ENCODE measurements around the gene IFIT5. TPM values are rescaled to one million over a fixed set of nuclear protein-coding genes. Genes with fewer than 3 reads are reported as not detected.
A peak's percentile ranks its signal among the peaks of the same experiment; 100 is the strongest.

Gene IFIT5
- total and polyA plus RNA-seq, 2 experiments from 2014 or later, result 20.7 to 25.9 TPM

DNA sequence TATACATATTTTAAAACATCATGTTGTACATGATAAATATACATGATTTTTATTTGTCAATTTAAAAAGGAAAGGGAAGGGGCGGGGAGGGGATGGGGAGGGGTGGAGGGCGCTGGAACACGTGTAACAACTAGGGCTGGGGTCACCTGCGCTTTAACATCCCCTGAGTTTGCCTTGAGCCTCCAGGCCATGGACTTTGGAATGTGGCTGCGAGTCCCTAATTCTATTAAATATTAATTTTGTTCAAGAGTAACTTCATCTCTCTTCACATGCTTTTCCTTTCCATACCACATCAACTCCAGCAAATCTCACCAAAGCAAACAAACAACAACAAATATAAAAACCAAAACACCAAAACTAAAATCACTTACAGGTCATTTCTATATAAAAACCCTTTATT, 10.6 kb downstream of the IFIT5 start:
- TF ChIP-seq EZH2phosphoT487 (IDR thresholded peaks at IDR 0.05; ENCODE audit: insufficient read depth, low read depth) (no peak), EZH2 (IDR thresholded peaks at IDR 0.05; ENCODE audit: insufficient read depth, poor library complexity, severe bottlenecking) (no peak)
- no peak for DNase-seq
- Histone ChIP-seq H2AFZ (no peak overlapping the region; the same call in 1 of the 2 replicates), H3K9ac (no peak overlapping the region), H3K79me2 (ENCODE audit: insufficient read depth) (no peaks in the 10 kb centered on the region), H3K9me3 (ENCODE audit: low read depth) (no peaks in the 10 kb centered on the region), H3K4me3 (no peak overlapping the region), H3K9me2 (ENCODE audit: insufficient read depth) (no peaks in the 10 kb centered on the region), H3K4me1 (ENCODE audit: insufficient read depth) (peaks cover 23% of the 10 kb centered on the region), H3K36me3 (ENCODE audit: low read depth) (peaks cover 4% of the 10 kb centered on the region; the same call in 1 of the 2 replicates), H4K20me1 (ENCODE audit: insufficient read depth) (no peaks in the 10 kb centered on the region), H3K27ac (no peak overlapping the region), H3K27me3 (replicated peaks; ENCODE audit: insufficient read depth) (no peaks in the 10 kb centered on the region), H3K4me2 (ENCODE audit: unreplicated experiment) (no peak overlapping the region), H3F3A (ENCODE audit: insufficient read depth) (peaks cover 7% of the 10 kb centered on the region; the same call in 1 of the 2 replicates)
- 90 to 92% methylated on average over 5 of the region's 5 CpGs for WGBS, 2 experiments (ENCODE audit: low coverage in 1 of 2, low lambda C conversion rate in 2 of 2, missing lambda C conversion rate in 2 of 2)
- in situ Hi-C loops (cut with MboI), result loop anchor here (25.0 kb wide), 1 partner anchor 287 kb away; the partner anchor contains the start of gene KIF20B

DNA sequence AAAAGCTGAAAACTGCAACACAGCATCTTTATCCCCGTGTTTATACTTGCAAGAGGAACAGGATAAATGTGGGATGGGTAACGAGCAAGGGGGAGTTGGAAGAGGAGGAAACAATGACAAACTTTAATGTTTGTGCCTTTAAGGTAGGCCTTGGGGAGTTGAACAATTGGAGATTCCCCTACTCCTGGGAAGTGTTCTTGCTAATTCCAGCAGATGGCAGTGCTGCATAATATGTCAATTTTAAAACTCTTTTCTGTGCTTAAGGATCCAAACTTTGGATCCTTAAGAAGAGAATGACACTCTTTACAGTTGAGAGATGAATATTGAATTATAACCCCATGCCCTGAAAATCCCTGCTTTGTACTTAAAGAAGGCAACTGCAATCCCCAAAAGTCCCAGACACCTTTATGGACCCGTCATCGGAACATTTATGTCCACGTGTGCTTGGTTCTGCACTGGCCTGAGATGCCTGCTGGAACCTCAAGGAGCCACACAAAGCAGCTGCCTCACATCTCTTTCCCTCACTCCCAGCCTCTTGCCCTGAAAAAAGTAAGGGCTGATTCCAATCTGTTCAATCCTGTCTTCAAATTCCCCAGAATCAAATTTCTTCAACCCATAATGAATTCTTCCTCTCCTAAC, 12.0 kb downstream of the IFIT5 start:
- no peak overlapping the region for H3K9ac ChIP-seq
- H3K4me2 ChIP-seq (ENCODE audit: unreplicated experiment), result no peak overlapping the region
- no peaks in the 10 kb centered on the region for H3K79me2 ChIP-seq (ENCODE audit: insufficient read depth)
- TF ChIP-seq EZH2phosphoT487 (IDR thresholded peaks at IDR 0.05; ENCODE audit: insufficient read depth, low read depth) (no peak), EZH2 (IDR thresholded peaks at IDR 0.05; ENCODE audit: insufficient read depth, poor library complexity, severe bottlenecking) (no peak)
- peaks cover 7% of the 10 kb centered on the region; the same call in 1 of the 2 replicates for H3F3A ChIP-seq (ENCODE audit: insufficient read depth)
- no peaks in the 10 kb centered on the region for H3K27me3 ChIP-seq (replicated peaks; ENCODE audit: insufficient read depth)
- no peaks in the 10 kb centered on the region for H4K20me1 ChIP-seq (ENCODE audit: insufficient read depth)
- no peak overlapping the region for H3K4me3 ChIP-seq
- H3K9me3 ChIP-seq (ENCODE audit: low read depth), result no peaks in the 10 kb centered on the region
- H3K27ac ChIP-seq, result no peak overlapping the region
- in situ Hi-C loops (cut with MboI), result no loop called here
- DNase-seq, result peak; percentile 74
- 0 out of 2 replicates have a peak overlapping the region, but pooled peaks have one; percentile 5 for H2AFZ ChIP-seq
- WGBS, 2 experiments (ENCODE audit: low coverage in 1 of 2, low lambda C conversion rate in 2 of 2, missing lambda C conversion rate in 2 of 2), result 52 to 56% methylated on average over 5 of the region's 5 CpGs
- H3K9me2 ChIP-seq (ENCODE audit: insufficient read depth), result no peaks in the 10 kb centered on the region
- no peaks in the 10 kb centered on the region for H3K36me3 ChIP-seq (ENCODE audit: low read depth)
- peaks cover 23% of the 10 kb centered on the region for H3K4me1 ChIP-seq (ENCODE audit: insufficient read depth)

DNA sequence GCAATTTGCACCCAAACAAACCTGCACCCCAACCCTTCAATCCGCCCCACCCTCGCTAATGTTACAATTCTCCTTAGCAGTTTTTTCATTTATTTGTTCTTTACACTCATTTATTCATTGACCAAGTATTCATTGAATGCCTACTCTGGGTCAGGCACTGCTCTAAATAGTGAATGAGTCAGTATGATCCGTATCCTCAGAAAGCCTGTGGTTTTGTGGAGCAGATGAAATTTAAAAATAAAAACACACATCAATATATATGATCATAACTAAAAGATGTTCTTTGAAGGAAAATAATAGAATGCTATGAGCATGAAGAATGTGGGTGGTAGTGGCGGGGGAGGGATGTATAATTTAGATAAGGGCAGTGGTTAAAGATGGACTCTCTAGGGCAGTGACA, 13.3 kb downstream of the IFIT5 start:
- Histone ChIP-seq H3K4me2 (ENCODE audit: unreplicated experiment) (peak overlapping the region; percentile 83), H3K4me1 (ENCODE audit: insufficient read depth) (peaks cover 33% of the 10 kb centered on the region), H3K9ac (no peak overlapping the region), H3K9me2 (ENCODE audit: insufficient read depth) (no peaks in the 10 kb centered on the region), H3K4me3 (peak overlapping the region; percentile 24; the same call in 1 of the 2 replicates), H3K27ac (no peak overlapping the region), H3F3A (ENCODE audit: insufficient read depth) (peaks cover 7% of the 10 kb centered on the region; the same call in 1 of the 2 replicates), H3K9me3 (ENCODE audit: low read depth) (no peaks in the 10 kb centered on the region), H3K79me2 (ENCODE audit: insufficient read depth) (no peaks in the 10 kb centered on the region), H3K27me3 (replicated peaks; ENCODE audit: insufficient read depth) (no peaks in the 10 kb centered on the region), H4K20me1 (ENCODE audit: insufficient read depth) (no peaks in the 10 kb centered on the region), H3K36me3 (ENCODE audit: low read depth) (no peaks in the 10 kb centered on the region), H2AFZ (no peak overlapping the region)
- WGBS, 2 experiments (ENCODE audit: low coverage in 1 of 2, low lambda C conversion rate in 2 of 2, missing lambda C conversion rate in 2 of 2), result 8 to 10% methylated on average over 4 of the region's 4 CpGs
- TF ChIP-seq EZH2phosphoT487 (IDR thresholded peaks at IDR 0.05; ENCODE audit: insufficient read depth, low read depth), result no peak
- no peak for TF ChIP-seq EZH2 (IDR thresholded peaks at IDR 0.05; ENCODE audit: insufficient read depth, poor library complexity, severe bottlenecking)
- peak; percentile 87 for DNase-seq
- in situ Hi-C loops (cut with MboI), result no loop called here

DNA sequence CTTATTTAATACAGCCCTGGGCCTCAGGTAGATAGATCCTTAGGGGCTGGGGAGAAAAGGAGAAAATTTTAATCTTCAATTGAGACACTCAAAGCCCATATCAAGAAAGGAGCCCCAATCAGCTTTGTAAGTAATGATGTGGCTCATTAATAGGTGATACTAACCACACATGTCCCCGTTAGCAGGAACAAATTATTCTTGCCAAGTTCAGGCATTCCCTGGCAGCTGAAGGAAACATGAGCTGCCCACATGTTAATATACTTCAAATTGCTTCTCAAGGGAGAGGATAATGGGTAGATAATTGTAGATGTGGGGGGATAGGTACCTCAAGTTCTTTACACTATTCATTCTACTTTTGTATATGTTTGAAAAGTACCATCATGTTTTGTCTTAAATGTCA, 14.5 kb downstream of the IFIT5 start:
- Histone ChIP-seq H3K27me3 (replicated peaks; ENCODE audit: insufficient read depth) (no peaks in the 10 kb centered on the region), H2AFZ (no peak overlapping the region), H3K4me1 (ENCODE audit: insufficient read depth) (peaks cover 33% of the 10 kb centered on the region), H3K9me3 (ENCODE audit: low read depth) (no peaks in the 10 kb centered on the region), H3K9ac (no peak overlapping the region), H3K4me3 (no peak overlapping the region), H3K4me2 (ENCODE audit: unreplicated experiment) (no peak overlapping the region), H3K79me2 (ENCODE audit: insufficient read depth) (no peaks in the 10 kb centered on the region), H3K9me2 (ENCODE audit: insufficient read depth) (no peaks in the 10 kb centered on the region), H3F3A (ENCODE audit: insufficient read depth) (peaks cover 7% of the 10 kb centered on the region; the same call in 1 of the 2 replicates), H3K36me3 (ENCODE audit: low read depth) (no peaks in the 10 kb centered on the region), H3K27ac (no peak overlapping the region), H4K20me1 (ENCODE audit: insufficient read depth) (no peaks in the 10 kb centered on the region)
- in situ Hi-C loops (cut with MboI), result no loop called here
- 87 to 93% methylated on average over 1 of the region's 1 CpG for WGBS, 2 experiments (ENCODE audit: low coverage in 1 of 2, low lambda C conversion rate in 2 of 2, missing lambda C conversion rate in 2 of 2)
- DNase-seq, result no peak
- no peak for TF ChIP-seq EZH2 (IDR thresholded peaks at IDR 0.05; ENCODE audit: insufficient read depth, poor library complexity, severe bottlenecking)
- no peak for TF ChIP-seq EZH2phosphoT487 (IDR thresholded peaks at IDR 0.05; ENCODE audit: insufficient read depth, low read depth)

Data from GM23248 (cell line).